HS-27A (cell line): ENCODE measurements around the gene GSTO1.

Experiments
- DNase-seq: peaks from one replicate; pipeline ENCODE4 v3.0.0-alpha.2; 2012; ENCODE audit warnings: low read depth, missing footprints

The GSTO1 gene

GRCh38 chr10:104251443-104251842 is 3.2 kb upstream of the GSTO1 start:
- DNase-seq, result no peak

DNA sequence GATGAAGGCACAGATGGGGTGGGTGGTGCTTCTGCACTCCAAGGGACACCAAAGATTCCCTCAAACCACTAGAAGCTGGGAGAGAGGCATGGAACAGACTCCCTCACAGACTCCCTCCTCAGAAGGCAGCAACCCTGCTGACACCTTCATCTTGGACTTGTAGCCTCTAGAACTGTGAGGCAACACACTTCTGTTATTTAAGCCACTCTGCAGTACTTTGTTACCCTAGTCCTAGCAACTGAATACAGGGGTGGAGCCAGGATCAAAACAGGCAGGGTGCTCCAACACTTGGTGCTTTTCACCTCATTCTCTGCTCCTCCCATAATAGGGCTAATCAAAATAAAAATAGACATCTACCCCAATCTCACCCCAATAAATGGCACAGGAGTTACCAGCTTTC is 2.3 kb upstream of the GSTO1 start:
- no peak for DNase-seq

DNA sequence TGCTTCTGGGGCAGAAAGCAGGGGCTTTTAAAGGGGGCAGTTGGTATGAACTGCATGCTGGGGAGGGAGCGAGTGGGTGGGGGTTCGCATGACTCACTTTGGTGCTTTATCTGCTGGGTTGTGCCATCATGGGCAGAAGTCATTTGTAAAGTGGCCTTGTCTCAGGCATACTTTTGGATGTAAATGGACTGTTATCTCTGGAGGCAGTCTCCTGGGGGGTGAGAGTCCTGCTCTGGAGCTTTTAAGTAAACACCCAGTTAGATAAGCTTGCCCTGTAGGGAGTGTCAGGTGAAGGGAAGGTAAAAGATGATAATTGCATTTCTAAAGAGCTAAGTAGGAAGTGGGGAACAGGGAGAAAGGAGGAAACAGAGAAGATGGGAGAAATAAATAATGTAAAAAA is 1.6 kb upstream of the GSTO1 start:
- DNase-seq, result no peak

DNA sequence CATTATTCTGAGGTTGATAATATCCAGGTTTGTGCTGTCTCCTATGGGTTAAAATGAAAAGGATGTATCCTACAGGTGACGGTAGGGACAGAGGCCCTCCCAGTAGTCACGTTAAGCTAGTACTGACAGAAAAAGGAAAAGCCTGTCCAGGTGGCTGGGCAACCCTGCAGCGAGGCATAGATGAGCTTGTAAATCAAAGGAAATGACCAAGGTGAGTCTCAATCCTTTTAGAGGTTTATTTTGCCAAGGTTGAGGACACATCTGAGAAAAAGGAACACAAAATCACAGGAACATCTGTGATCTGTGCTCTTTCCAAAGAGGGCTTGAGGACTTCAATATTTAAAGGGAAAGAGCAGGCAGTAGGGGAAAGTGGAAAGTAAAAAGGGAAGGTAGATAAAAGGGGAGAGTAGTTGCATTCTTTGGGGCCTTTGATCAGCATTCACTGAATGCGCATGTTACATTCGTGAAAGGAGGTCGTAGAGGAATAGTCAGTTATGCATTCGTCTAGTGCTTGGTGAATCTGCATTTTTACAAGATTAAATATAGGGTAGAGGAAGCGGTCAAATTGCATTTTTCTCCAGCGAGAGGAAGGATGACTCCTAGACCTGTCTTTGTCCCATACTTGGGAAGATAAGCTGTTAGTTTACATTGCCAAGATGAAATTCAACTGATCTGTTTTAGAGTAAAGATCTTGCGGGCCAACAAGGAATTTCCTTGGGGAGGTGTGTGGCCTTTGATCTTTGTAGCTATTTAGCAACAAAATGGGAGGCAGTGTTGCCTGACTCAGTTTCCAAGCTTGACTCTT is 884 bp upstream of the GSTO1 start:
- no peak for DNase-seq

- no peak for DNase-seq
Observed at GRCh38 chr10:104255311-104255981, 754 bp downstream of the GSTO1 start.

DNA sequence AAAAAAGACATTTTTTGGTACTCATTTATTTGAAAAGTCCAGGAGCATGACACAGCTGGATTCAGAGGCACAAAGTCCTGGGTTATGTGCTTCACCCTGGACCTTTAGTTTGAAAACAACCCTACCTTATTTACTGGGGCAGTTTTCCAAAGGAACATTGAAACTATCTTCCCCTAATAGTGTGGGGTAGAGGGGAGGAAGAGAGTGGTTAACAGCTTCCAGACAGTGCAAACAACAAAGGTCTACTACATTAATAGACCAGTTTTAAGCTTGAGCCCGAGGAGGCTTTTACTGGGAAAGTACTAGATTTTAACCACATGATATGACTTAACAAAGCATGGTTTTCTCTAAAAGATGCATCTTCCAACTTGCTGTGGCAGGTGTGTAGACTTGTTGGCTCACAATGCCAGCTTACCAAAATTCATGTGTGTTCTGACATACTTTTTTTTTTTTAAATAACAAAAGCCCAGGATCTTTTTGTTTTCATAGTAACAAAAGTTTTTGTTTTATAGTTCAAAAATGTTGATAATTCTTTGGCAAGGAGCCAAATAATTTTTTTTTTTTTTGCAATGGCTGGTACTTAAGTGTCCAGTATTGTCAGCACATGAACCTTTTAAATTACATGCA is 1.8 kb downstream of the GSTO1 start:
- no peak for DNase-seq

- no peak for DNase-seq
Observed at GRCh38 chr10:104257235-104257634, 2.5 kb downstream of the GSTO1 start.

DNA sequence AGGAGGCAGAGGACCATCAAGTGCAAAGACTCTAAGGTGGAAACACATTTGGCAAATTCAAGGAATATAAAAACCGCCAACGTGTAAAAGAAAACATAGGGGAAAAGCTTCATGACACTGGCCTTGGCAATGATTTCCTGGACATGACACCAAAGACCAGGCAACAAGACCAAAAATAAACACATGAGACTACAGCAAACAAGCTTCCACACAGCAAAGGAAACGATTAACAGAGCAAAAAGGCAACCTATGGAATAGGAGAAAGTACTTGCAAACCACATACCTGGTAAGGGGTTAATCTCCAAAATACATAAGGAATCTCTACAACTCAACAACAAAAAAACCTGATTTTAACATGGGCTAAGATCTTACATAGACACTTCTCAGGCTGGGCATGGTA is 3.5 kb downstream of the GSTO1 start:
- DNase-seq, result no peak

DNA sequence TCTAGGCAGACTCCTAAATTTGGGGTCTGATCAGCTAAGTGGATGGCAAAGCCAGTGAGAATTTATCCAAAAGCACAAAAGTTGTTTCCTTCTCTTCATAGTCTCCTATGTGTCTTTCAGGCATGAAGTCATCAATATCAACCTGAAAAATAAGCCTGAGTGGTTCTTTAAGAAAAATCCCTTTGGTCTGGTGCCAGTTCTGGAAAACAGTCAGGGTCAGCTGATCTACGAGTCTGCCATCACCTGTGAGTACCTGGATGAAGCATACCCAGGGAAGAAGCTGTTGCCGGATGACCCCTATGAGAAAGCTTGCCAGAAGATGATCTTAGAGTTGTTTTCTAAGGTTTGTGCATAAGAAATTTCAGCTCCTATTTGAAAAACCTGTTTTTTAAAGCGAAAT is 4.8 kb downstream of the GSTO1 start:
- DNase-seq, result no peak

- no peak for DNase-seq
Observed at GRCh38 chr10:104259999-104260774, 5.5 kb downstream of the GSTO1 start.

- no peak for DNase-seq
Observed at GRCh38 chr10:104260775-104261115, 6.1 kb downstream of the GSTO1 start.

GRCh38 chr10:104262055-104262454 is 7.4 kb downstream of the GSTO1 start:
- no peak for DNase-seq

DNA sequence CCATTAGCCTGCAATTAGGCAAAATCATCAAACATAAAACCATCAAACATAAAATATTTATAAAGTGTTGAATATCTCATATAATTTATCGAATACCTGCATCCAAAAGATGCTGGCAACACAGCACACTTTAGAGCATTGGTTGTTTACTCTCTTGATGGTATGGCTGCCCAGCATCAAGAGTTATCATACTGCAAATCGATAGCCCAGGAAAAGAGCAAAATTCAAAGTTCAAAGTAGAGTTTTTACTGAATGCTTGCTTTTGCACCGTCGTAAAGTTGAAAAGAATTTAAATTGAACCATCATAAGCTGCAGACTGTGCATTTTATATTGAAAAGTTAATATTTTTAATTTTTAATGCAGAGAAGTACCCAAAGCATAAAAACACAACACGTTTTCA is 10.1 kb downstream of the GSTO1 start:
- no peak for DNase-seq

- no peak for DNase-seq
Observed at GRCh38 chr10:104267721-104268404, 13.2 kb downstream of the GSTO1 start.

GRCh38 chr10:104268405-104268712 is 13.7 kb downstream of the GSTO1 start:
- no peak for DNase-seq

- DNase-seq, result peak; percentile 23
Observed at GRCh38 chr10:104268713-104269645, 14.3 kb downstream of the GSTO1 start, which contains the start of gene GSTO2. TSS of gene GSTO2 (plus strand) at chr10:104269184. CDS start at chr10:104274916, 5,732 bp downstream.

DNA sequence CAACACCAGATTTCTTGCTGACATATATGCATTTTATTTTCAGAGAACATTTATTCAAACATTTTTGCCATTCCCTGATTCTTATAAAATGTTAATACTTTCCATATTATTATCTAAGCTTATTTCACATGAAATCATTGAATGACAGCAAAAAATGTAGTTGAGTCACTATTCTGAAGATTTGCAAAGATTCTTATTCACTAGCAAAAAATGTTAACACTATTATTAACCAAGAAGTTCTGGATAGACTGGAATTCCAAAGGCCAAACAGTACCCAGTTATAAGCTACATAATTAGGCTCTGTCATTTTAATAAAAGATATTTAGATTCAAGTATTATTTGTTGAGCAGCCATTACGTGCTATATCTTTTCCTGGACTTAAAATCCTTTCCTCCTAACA is 18.6 kb downstream of the GSTO1 start:
- no peak for DNase-seq

- DNase-seq, result no peak
Observed at GRCh38 chr10:104273899-104274575, 19.3 kb downstream of the GSTO1 start.

DNA sequence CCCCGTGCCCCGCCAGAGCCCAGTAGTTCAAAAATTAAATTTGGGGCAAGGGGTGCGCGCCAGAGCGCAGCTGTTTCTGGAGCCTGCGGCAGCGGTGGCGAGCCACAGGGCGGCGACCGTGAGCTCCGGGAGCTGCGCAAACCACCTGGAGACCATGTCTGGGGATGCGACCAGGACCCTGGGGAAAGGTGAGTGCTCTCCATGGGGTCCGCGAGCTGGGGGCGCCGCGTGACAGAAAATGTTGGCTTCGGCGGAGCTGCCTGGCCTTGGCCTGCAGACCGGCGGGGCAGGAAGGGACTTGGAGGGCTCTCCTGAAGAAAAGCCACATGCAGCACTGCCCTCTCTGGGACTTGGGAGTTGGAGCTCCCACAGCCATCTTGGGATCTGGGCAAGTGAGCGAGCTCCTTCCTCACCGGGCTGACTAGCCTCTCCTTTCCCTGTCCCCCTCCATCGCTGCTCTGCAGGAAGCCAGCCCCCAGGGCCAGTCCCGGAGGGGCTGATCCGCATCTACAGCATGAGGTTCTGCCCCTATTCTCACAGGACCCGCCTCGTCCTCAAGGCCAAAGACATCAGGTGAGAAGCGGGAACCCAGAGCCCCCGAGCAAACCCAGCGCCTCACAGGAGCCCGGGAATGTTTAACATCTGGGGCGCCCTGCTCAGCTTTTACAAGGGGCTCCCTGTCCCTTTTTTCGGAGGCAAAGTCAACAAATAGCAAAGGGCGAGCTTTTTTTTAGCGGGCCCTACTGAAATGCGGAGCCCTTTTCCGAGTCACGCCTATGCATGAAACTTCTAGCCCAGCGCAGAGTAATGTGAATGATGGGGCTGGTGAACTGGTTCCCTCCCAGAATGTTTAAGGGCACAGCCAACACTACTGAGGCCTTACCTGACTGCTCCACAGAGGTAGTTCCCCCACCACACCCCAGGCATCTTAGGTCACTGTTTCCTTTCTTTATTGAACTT is 20.4 kb downstream of the GSTO1 start:
- no peak for DNase-seq
